Measurements from ENCODE around the gene ATOH1. TPM values are rescaled to one million over a fixed set of nuclear protein-coding genes. Genes with fewer than 3 reads are reported as not detected.

The ATOH1 gene
- total and polyA plus RNA-seq, 2 of the 4 experiments (the other 2 are of a cell fraction): not detected

DNA sequence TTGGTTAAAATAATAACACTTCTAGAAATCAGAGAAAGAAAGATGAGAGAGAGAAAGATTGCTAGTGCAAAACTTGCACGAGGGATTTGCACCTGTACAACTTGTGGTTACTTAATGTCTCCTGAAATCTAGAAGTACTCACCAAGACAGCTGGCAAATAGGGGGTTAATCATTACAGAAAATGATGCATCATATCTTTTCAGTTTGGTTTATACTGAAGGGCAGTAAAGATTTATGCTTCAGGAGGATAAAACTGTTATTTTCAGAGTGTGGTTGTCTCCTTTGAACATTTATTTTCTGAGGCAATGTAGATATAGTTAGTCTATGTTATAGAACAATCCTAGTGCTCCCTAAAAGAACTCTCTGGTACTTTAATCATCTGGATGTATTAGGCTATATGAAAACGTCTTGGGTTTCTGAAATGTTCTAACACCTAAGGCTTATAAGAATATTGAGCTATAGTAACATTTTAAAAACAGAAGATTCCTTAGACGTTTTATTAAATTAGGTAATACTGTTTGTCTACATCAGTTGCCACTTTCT, 13.3 kb downstream of the ATOH1 start:
- H3K4me2 ChIP-seq (ENCODE audit: low read depth, low read length): no peak overlapping the region

More for the DNA sequence above, 13.3 kb downstream of the ATOH1 start:
- Histone ChIP-seq H3K36me3 (ENCODE audit: control insufficient read depth, insufficient read depth, low read length) (no peaks in the 10 kb centered on the region), H4K91ac (ENCODE audit: insufficient read depth, low read depth, low read length) (no peak overlapping the region), H3K56ac (ENCODE audit: extremely low read depth, insufficient read depth, low read length) (no peak overlapping the region), H3K4ac (ENCODE audit: low read depth, low read length) (no peak overlapping the region), H3K9ac (ENCODE audit: low read depth, low read length) (no peak overlapping the region), H2BK120ac (ENCODE audit: low read depth, low read length) (no peak overlapping the region), H3K14ac (replicated peaks; ENCODE audit: low read depth, low read length) (no peak overlapping the region), H2BK15ac (ENCODE audit: low read depth, low read length) (no peak overlapping the region), H3K9me3 (ENCODE audit: control insufficient read depth, insufficient read depth, low read length) (no peaks in the 10 kb centered on the region), H4K20me1 (ENCODE audit: insufficient read depth, low read length) (no peaks in the 10 kb centered on the region), H3K23ac (ENCODE audit: low read depth, low read length) (no peak overlapping the region), H2AK5ac (ENCODE audit: low read depth, low read length) (no peak overlapping the region), H3K27ac (ENCODE audit: insufficient read depth, low read length) (no peak overlapping the region), H2BK5ac (ENCODE audit: low read depth, low read length, poor library complexity, severe bottlenecking) (no peak overlapping the region), H3K4me3 (ENCODE audit: insufficient read depth, low read depth, low read length) (no peak overlapping the region), H2AFZ (replicated peaks; ENCODE audit: low read length, poor library complexity) (no peak overlapping the region), H3K27me3 (ENCODE audit: control insufficient read depth, insufficient read depth, low read length) (no peaks in the 10 kb centered on the region; the same call in 1 of the 2 replicates), H2AK9ac (replicated peaks; ENCODE audit: low read depth, low read length, poor library complexity) (no peak overlapping the region), H3K9me1 (ENCODE audit: insufficient read depth, low read length) (no peaks in the 10 kb centered on the region), H4K8ac (ENCODE audit: low read depth in 2 of 2, low read length in 2 of 2) (no peak overlapping the region), H3K18ac (ENCODE audit: low read depth, low read length) (no peak overlapping the region), H3K79me1 (ENCODE audit: low read depth in 1 of 2, low read length in 2 of 2) (no peaks in the 10 kb centered on the region), H4K5ac (ENCODE audit: low read depth, low read length) (no peak overlapping the region), H2BK20ac (ENCODE audit: low read depth, low read length) (no peak overlapping the region), H3K4me1 (ENCODE audit: control insufficient read depth, insufficient read depth, low read length) (no peaks in the 10 kb centered on the region)
- no CpG with 5 or more reads among the region's 3 CpGs for WGBS, 2 experiments (ENCODE audit: extremely low coverage in 2 of 2, insufficient read length in 1 of 2)
- ChIA-PET CTCF (no interaction called here), POLR2A (ENCODE audit: unreplicated experiment) (no interaction called here)
- ATAC-seq (ENCODE audit: low read depth) (no peak), DNase-seq (no peak)
- in situ Hi-C loops (cut with MboI; ENCODE audit: low sequenced_read_pairs): no loop called here
- no TSS peak for BruUV-seq (replicated peaks)
- TF ChIP-seq, protein P1, sequence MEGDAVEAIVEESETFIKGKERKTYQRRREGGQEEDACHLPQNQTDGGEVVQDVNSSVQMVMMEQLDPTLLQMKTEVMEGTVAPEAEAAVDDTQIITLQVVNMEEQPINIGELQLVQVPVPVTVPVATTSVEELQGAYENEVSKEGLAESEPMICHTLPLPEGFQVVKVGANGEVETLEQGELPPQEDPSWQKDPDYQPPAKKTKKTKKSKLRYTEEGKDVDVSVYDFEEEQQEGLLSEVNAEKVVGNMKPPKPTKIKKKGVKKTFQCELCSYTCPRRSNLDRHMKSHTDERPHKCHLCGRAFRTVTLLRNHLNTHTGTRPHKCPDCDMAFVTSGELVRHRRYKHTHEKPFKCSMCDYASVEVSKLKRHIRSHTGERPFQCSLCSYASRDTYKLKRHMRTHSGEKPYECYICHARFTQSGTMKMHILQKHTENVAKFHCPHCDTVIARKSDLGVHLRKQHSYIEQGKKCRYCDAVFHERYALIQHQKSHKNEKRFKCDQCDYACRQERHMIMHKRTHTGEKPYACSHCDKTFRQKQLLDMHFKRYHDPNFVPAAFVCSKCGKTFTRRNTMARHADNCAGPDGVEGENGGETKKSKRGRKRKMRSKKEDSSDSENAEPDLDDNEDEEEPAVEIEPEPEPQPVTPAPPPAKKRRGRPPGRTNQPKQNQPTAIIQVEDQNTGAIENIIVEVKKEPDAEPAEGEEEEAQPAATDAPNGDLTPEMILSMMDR (conservative IDR thresholded peaks at IDR 0.05; ENCODE audit: low read depth, low read length): no peak
- TF ChIP-seq, protein P2, sequence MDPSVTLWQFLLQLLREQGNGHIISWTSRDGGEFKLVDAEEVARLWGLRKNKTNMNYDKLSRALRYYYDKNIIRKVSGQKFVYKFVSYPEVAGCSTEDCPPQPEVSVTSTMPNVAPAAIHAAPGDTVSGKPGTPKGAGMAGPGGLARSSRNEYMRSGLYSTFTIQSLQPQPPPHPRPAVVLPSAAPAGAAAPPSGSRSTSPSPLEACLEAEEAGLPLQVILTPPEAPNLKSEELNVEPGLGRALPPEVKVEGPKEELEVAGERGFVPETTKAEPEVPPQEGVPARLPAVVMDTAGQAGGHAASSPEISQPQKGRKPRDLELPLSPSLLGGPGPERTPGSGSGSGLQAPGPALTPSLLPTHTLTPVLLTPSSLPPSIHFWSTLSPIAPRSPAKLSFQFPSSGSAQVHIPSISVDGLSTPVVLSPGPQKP (IDR thresholded peaks at IDR 0.05; ENCODE audit: borderline replicate concordance, low read depth, low read length): no peak
- no peak for TF ChIP-seq NFE2L2 (IDR thresholded peaks at IDR 0.05; ENCODE audit: low read depth, low read length)
- TF ChIP-seq, protein P3, sequence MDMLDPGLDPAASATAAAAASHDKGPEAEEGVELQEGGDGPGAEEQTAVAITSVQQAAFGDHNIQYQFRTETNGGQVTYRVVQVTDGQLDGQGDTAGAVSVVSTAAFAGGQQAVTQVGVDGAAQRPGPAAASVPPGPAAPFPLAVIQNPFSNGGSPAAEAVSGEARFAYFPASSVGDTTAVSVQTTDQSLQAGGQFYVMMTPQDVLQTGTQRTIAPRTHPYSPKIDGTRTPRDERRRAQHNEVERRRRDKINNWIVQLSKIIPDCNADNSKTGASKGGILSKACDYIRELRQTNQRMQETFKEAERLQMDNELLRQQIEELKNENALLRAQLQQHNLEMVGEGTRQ (IDR thresholded peaks at IDR 0.05; ENCODE audit: low read depth, low read length): no peak
- no peak for TF ChIP-seq BHLHE40 (IDR thresholded peaks at IDR 0.05; ENCODE audit: low read depth, low read length)
- TF ChIP-seq SMC3 (IDR thresholded peaks at IDR 0.05; ENCODE audit: low read depth, low read length): no peak
- TF ChIP-seq CEBPB (IDR thresholded peaks at IDR 0.05; ENCODE audit: low read depth, low read length): no peak
- no peak for TF ChIP-seq MAFK (IDR thresholded peaks at IDR 0.05; ENCODE audit: low read depth, low read length)
- no peak for TF ChIP-seq CHD1 (IDR thresholded peaks at IDR 0.05; ENCODE audit: low read depth, low read length)
- no peak for TF ChIP-seq MXI1 (IDR thresholded peaks at IDR 0.05; ENCODE audit: borderline replicate concordance, low read depth, low read length)
- no peak for TF ChIP-seq RFX5 (IDR thresholded peaks at IDR 0.05; ENCODE audit: low read depth, low read length)
- intact Hi-C loops (cut with micrococcal nuclease): no loop called here
- dilution Hi-C loops (cut with HindIII; ENCODE audit: low sequenced_read_pairs, unreplicated experiment): no loop called here

All from IMR-90 (cell line).